ENCODE data around the gene BORA.
A peak's percentile ranks its signal among the peaks of the same experiment; 100 is the strongest.
"Not testable (repeated sequence)": the region's sequence is repeated elsewhere in the genome, so short reads cannot be mapped to it uniquely, and the experiment has no call there.

BORA gene

DNA sequence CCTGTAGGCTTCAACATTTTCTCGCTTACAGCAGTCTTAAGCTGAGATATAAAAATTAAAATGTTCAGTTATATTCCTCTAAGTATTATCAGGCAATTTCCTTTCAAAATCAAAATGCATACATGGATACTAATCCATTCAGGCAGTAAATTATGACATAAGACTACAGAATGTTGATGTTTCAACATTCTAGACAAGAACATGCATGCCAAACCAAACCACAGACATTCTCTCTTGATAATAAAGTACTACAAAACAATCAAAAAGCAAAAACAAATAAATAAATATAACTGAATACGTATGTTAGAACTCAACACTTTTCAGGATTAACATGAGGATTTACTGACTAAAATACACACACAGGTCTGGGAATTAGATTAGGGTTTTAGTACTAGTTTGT is 46.3 kb downstream of the BORA start:
- DNase-seq = no peak

DNA sequence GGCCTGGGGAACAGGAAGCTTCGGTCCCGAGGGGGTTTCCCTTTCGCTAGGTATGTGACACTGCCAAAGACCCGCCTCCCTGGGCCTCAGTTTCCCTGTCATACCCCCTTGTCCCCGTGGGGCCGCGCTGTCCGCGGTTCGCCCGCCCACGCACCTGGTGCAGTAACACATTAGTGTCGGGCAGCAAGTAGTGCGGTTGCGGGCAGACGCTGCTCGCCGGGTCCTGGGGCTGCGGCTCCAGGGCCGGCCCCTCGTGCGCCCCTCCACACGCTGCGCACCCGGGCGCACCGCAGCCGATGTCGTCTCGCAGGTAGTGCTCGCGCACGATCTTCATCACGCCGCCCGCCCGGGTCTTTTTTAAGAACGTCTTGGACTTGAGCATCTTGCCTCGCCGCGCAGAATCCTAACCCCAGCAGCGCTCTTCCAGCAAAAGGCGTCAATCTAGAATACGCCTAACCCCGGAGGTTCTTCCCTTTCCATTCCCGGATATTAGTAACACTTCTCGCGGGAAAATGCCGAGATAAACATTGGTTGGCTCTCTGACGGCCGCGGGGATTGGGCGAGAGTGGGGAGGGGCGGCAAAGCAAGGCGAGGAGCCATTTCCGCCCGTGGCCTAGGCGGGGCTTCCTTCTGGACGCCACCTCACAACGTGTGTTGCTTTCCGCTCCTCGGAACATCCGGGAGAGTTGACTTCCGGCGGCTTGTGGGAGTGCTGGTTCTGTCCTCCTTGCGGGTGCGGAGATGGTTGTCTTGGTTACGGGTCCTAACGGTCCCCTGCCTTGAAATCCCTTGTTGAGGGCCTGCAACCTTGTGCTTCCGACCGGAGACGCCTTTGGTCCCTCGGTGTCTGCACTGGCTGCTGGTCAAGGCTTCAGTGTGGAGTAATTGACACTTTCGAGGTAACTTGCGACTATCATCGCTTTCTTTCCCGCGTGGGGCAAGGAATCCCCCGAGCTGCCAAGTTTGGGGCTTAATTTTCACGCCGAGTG is 54.0 kb downstream of the BORA start, which contains the start of the genes DIS3 and PIBF1:
Gene DIS3 (minus strand): TSS at position 450 of the 989 bp plus-strand sequence. CDS start 68 bp downstream, at position 382.
Gene PIBF1 (plus strand): TSS at position 683 of the 989 bp plus-strand sequence. CDS start 1,337 bp downstream, outside the sequence.
- peak; percentile 96 for DNase-seq

- peak; percentile 6 for DNase-seq
These were observed 55.0 kb downstream of the BORA start for GRCh38 chr13:72782717-72783116.

DNA sequence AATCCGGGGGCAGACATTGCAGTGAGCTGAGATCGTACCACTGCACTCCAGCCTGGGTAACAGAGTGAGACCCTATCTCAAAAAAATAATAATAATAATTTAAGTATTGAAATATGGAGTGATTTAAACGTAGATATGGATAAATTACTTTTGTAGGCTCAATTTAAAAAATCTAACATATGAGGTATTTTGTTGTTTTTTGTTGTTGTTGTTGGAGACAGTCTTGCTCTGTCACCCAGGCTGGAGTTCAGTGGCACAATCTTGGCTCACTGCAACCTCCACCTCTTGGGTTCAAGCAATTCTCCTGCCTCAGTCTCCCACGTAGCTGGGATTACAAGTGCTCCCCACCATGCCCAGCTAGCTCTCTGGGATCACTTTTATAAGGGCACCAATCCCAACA is 57.0 kb downstream of the BORA start:
- not testable (repeated sequence) for DNase-seq

DNA sequence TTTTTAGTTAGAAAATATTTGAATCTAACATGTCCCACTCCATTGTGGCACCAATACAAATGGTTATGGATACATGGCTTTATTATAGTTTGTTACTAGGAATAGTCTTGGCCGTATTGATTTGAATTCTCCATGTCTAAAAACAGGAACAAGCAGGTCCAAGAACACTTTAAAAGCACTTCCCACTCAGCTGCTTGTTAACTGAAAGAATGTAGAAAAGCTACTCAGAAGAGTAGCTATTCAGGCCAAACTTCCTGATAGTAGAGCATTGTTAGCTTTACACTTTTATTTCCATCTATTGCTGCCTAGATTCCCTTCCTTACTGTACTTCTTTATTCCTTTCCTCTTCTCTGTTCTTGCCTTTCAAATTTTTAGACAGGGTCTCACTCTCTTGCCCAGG is 61.1 kb downstream of the BORA start:
- no peak for DNase-seq

DNA sequence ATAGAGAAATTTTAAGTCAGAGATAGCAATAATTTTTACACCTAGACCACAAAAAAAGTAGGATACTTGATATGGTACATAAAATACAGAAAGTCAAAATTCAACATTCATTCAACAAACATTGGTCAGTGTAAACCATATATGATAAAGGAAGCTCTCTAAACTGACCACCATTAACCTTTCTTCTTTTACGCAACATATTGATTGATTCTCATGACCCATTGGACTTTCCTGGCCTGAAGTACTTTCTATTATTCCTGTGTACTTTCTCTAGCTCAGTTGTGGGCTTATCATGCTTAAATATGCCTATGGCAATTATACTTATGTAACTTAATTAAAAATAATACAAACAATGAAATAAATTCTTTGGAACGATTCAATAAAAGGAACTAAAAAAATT is 64.9 kb downstream of the BORA start:
- DNase-seq = no peak

DNA sequence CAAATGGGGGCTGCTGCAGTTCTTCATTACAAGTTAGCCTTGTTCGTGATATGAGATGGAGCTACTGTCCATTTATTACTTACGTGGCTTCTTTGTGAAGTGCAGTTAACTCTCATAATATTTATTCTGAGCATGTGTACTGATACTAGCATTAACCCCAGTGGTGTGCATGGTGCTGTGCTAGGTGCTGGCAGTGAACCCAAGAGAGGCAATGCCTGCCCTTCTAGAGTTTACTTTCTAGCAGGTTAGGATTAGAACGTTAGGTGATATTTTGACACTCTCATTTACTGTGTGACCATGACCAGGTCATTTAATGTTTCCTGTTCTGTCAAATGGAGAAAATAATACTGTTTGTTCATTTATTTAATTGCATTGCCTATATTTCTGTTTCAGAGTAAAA is 71.1 kb downstream of the BORA start:
- DNase-seq = no peak

DNA sequence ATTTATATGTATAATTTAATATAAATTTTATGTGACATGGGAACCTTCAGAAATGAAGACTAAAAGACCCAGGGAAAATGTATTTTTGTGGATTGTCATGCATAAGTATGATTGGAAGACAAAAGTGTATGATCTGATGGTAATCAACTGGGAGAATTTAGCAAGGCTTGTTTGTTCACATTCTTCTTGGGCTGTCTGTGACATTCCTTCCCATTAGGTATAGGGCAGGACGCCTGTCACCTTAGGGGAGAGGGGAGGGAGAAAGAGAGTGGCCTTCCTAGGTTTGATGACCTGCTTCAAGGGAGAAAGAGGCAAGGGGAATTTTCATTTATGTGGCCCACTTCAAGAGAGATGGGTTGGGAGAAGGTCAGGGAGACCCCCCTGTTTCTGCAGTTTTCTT is 76.6 kb downstream of the BORA start:
- DNase-seq = no peak
